ENCODE results near the gene MADD.
A peak's percentile ranks its signal among the peaks of the same experiment; 100 is the strongest.

MADD gene

DNA sequence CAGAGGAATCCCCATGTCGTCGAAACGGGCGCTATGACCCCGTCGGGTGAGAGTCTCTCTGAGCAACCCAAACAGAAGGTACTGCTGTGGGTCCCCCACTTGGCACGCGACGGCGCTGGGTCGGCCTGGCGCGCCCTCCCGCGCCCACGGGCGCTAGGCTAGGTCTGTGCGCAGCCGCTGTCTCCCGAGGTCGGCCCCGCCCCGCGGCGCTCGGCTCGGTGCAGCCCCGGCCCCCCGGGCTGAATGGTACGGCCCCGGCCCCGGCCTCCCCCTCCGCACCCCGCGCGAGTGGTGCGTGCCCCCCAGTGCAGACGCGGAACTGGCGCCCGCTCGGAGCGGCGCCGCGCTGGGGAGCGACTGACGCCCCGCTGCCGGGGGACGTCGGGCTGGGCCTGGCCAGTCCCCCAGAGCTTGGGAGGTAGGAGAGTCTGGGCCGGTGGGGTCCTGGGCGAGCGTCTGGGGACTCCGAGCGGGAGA lies at the start of gene MADD:
TSS of gene MADD (plus strand) at position 305 of the 477 bp plus-strand sequence.
- DNase-seq (ENCODE audit: low read depth in 2 of 2, low spot score in 1 of 2): peak; percentile 75 to 86

DNA sequence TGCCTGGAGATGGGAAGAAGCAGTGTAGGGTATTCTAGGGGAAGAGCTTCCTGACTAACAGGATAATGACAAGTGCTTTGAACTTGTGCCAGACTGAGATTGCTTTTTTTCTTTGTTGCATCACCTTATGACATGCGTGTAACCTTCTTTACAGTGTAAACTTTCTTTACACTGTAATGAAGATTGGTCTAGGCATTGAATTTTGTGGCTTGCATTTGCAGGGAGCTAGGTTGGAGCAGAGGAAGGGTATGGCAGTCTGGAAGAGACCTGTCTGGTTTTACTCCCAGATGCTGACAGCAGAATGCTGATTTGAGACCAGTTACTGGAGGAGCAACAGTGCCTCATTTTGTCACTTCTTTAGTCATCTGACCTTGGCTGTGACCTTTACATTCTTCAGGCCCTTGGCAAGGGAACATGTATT lies 49.5 kb upstream of the MADD start:
- DNase-seq (ENCODE audit: low read depth in 2 of 2, low spot score in 1 of 2): no peak

- no peak for DNase-seq (ENCODE audit: low read depth in 2 of 2, low spot score in 1 of 2)
Measured at GRCh38 chr11:47222696-47223095, 47.2 kb upstream of the MADD start.

DNA sequence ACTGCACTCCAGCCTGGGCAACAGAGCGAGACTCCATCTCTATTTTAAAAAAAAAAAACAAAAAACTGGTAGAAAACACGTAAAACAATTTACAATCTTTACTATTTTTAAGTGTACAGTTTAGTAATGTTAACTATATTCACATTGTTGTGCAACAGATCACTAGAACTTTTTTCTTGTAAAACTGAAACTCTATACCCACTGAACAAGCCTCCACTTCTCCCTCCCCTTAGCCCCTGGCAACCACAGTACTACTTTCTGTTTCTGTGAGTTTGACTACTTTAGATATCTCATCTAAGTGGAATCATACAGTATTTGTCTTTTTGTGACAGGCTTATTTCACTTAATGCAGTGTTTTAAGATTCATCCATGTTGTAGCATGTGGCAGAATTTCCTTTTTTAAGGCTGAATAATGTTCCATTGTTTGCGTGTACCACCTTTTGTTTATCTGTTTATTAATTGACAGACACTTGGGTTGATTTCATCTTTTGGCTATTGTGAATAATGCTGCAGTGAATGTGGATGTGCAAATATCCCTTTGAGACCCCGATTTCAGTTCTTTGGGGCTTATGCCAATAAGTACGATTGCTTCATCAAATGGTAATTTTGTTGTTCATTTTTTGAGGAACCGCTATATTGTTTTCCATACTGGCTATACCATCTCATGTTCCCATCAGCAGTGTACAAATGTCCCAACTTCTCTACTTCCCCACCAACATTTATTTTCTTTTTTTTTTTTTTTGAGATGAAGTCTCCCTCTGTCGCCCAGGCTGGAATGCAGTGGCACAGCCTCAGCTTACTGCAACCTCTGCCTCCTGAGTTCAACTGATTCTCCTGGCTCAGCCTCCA lies 44.2 kb upstream of the MADD start:
- DNase-seq (ENCODE audit: low read depth in 2 of 2, low spot score in 1 of 2): no peak

GRCh38 chr11:47229161-47229560 lies 40.8 kb upstream of the MADD start:
- DNase-seq (ENCODE audit: low read depth in 2 of 2, low spot score in 1 of 2): no peak

DNA sequence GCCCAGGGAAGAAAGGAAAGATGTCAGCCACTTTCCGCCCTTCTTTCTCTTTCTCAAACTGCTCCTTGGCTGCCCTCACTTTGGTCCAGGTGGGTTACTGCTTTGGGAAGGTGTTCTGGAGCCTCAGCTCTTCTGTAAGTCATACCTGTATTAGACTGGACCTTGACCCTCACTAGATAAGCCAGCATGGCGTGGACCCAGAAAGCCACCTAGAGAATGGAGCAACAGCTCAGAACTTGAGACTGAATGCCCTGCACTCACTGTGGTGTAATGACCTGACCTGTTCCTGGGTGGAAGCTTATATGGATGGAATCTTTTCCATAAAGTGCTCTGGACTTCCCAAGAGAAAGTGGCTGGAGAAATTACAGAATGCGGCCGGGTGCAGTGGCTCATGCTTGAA lies 36.9 kb upstream of the MADD start:
- DNase-seq (ENCODE audit: low read depth in 2 of 2, low spot score in 1 of 2): no peak

GRCh38 chr11:47233989-47234668 lies 35.8 kb upstream of the MADD start:
- DNase-seq (ENCODE audit: low read depth in 2 of 2, low spot score in 1 of 2): no peak

- DNase-seq (ENCODE audit: low read depth in 2 of 2, low spot score in 1 of 2): no peak
Measured at GRCh38 chr11:47234669-47235100, 35.2 kb upstream of the MADD start.

DNA sequence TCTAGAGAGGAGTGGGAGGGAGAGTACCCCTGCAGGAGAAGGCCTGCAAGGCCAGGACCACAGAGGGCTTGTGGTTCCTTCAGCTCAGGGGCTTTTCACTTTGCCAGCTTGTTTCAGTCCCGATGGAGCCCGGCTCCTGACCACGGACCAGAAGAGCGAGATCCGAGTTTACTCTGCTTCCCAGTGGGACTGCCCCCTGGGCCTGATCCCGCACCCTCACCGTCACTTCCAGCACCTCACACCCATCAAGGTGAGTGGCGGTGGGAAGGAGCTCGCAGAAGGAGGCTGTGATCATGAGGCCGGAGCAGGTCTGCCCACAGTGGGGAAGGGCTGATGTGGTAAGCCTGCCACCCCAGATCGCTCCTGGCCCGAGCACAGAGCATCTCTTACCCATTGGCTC lies 34.8 kb upstream of the MADD start:
- no peak for DNase-seq (ENCODE audit: low read depth in 2 of 2, low spot score in 1 of 2)

DNA sequence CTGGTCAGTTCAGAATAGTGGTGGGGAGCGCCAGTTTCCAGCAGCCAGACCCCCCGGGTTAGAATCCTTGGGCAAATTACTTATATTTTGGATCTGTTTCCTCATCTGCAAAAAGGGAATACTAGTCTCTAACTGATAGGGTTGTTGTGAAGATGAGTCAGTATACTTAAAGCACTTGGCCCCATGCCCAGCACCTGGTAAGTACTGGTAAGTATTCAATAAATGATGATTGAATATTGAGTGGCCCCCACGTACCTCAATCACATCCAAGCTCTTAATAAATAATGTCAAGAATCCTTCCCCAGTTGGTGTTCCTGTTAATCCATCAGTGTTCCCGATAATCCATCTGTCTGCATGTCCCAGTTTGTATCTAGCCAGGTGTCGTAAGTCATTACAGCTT lies 33.5 kb upstream of the MADD start:
- DNase-seq (ENCODE audit: low read depth in 2 of 2, low spot score in 1 of 2): no peak

DNA sequence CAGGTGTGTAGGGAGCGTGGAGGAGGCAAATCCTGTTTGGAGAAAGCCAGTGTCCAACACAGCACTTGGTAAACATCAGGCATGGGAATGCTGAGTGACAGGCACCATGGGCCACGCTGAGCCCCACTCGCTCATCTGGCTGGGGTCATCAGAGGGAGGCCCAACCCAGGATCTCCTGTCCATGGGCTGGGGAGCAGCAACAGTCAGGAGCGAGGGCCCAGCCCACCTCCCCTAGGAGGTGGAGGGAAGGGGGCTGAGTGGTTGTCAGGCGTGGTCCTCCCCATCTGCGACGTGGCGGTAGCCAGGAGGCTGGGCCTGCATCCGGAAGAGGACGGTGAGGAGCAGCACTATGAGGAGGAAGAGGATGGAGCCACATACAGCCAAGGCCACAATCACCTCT lies 30.1 kb upstream of the MADD start:
- no peak for DNase-seq (ENCODE audit: low read depth in 2 of 2, low spot score in 1 of 2)

DNA sequence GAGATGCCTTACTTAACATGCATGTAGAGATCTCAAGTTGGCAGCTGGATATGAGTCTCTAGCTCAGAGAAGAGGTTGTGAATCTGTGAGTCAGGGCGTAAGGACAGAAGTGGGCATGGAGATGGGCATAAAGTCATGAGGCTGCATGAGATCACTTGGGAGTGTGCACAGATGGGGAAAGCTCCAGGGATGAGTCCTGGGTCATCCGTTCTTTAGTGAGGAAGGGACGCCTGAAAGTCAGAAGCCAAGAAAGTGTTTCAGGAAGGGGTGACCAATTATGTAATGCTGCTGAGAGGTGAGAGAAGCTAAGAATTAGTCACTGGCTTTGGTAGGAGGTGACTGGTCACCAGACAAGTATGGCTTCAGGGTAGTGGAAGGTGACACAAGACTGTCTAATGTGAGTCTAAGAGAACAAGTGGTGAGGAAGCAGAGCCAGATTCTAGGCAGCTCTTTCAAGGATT lies 28.1 kb upstream of the MADD start:
- DNase-seq (ENCODE audit: low read depth in 2 of 2, low spot score in 1 of 2): no peak

GRCh38 chr11:47242596-47243192 lies 27.2 kb upstream of the MADD start:
- DNase-seq (ENCODE audit: low read depth in 2 of 2, low spot score in 1 of 2): no peak

DNA sequence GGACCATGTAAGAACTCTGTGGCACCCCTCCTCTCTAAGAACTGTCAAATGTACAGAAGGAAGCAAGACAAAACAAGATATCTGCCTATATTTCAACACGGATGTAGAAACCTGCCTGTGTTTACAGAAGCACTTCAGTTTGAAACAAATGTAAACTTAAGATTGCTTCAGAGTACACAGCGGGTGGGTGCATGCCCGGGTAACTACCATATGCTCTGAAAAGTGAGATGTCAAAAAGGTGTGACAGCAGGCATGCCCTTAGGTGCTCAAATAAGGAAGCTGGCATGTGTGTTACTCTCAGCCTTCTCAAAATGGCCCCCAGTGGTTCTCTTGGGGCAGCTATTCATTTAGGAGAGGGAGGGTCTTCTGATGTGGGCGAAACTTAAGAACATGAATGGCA lies 26.5 kb upstream of the MADD start:
- no peak for DNase-seq (ENCODE audit: low read depth in 2 of 2, low spot score in 1 of 2)

GRCh38 chr11:47244448-47245350 lies 25.2 kb upstream of the MADD start:
- DNase-seq (ENCODE audit: low read depth in 2 of 2, low spot score in 1 of 2): no peak

DNA sequence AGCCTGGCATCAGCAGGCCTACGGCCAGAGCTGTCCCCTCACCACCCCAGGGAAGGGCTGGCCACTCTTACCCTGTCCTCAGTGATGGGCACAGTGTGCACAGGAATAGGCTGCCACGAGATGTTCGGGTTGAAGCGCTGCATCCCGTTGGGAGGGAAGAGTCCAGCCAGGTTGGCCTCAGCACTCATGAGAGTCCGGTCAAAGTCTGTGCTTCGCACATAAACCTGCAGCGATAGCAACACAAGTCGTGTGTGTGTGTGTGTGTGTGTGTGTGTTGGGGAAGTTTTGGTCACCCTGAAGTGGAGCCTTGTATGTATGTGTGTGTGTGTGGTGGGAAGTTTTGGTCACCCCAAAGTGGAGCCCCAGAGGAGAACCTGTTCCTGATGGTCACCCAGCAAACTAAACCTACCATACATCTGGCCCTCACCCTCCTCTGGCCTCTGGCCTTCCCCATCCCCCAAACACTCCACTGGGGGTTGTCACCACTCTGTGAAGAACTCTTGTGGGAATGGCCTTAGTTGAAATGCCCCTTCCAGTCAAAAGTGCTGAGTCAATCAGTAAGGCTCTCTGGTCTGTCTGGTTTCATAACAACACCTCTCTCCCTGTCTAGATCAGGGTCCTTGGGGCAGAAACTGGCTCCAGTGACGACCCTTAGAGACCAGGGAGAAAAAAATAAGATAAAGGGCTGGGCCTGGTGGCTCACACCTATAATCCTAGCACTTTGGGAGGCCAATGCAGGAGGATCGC lies 24.1 kb upstream of the MADD start:
- DNase-seq (ENCODE audit: low read depth in 2 of 2, low spot score in 1 of 2): no peak

DNA sequence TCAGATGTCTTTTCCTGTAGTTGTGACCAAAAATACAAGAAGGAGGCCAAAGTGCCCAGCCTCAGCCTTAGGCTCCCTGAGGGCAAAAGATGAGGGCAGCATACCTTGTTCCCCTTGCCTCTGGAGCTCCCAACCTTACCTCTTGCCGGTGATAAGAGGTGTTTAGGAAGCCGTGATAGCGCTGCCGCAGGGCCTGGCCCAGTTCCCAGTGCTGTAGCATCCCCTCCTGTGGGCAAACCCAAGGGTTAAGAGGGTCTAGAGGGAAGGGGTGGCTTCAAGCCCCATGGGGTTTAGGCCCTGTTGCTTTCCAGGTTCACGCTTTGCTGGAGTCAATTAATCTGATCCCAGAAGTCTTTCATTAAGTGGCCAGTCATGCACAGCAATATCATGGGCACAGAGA lies 22.4 kb upstream of the MADD start:
- no peak for DNase-seq (ENCODE audit: low read depth in 2 of 2, low spot score in 1 of 2)

- no peak for DNase-seq (ENCODE audit: low read depth in 2 of 2, low spot score in 1 of 2)
Measured at GRCh38 chr11:47248304-47248663, 21.6 kb upstream of the MADD start.

GRCh38 chr11:47248664-47249377 lies 21.1 kb upstream of the MADD start, which contains the start of gene ACP2:
ACP2 (minus strand) TSS chr11:47248814; CDS start chr11:47248789, 25 bp downstream.
- DNase-seq (ENCODE audit: low read depth in 2 of 2, low spot score in 1 of 2): peak; percentile 70 to 76

GRCh38 chr11:47249378-47249715 lies 20.6 kb upstream of the MADD start:
- no peak for DNase-seq (ENCODE audit: low read depth in 2 of 2, low spot score in 1 of 2)
